ENCODE results near the gene DDX54. TPM values are rescaled to one million over a fixed set of nuclear protein-coding genes. Genes with fewer than 3 reads are reported as not detected.

DDX54 gene
- total RNA-seq, 3 donors from 2014 or later = 213 to 236 (median 232) TPM

GRCh38 chr12:113137861-113138783, 47.2 kb downstream of the DDX54 start:
- Mint-ChIP-seq H3K9me3 (no peaks in the 10 kb centered on the region), H3K27me3 (ENCODE audit: low read depth) (peaks cover 8% of the 10 kb centered on the region), H3K4me1 (ENCODE audit: low read depth) (peaks cover 18% of the 10 kb centered on the region), H3K4me3 (no peak overlapping the region), H3K36me3 (ENCODE audit: insufficient read depth) (no peaks in the 10 kb centered on the region)
- ATAC-seq = no peak
- DNase-seq = no peak

- no peak for ATAC-seq
Observed at GRCh38 chr12:113136990-113137511, 48.2 kb downstream of the DDX54 start.

GRCh38 chr12:113136128-113136989, 48.9 kb downstream of the DDX54 start:
- peak; percentile 58 for DNase-seq
- peak; percentile 47 to 59 for ATAC-seq
- H3K27me3 Mint-ChIP-seq (ENCODE audit: low read depth) = peaks cover 8% of the 10 kb centered on the region
- H3K4me3 Mint-ChIP-seq = peak overlapping the region; percentile 78
- H3K9me3 Mint-ChIP-seq = no peaks in the 10 kb centered on the region
- H3K36me3 Mint-ChIP-seq (ENCODE audit: insufficient read depth) = no peaks in the 10 kb centered on the region
- H3K4me1 Mint-ChIP-seq (ENCODE audit: low read depth) = peaks cover 15% of the 10 kb centered on the region

More at GRCh38 chr12:113136990-113137511, 48.2 kb downstream of the DDX54 start:
- Mint-ChIP-seq H3K9me3 (no peaks in the 10 kb centered on the region), H3K27me3 (ENCODE audit: low read depth) (peaks cover 8% of the 10 kb centered on the region), H3K4me1 (ENCODE audit: low read depth) (peaks cover 16% of the 10 kb centered on the region), H3K4me3 (peak overlapping the region; percentile 24), H3K36me3 (ENCODE audit: insufficient read depth) (no peaks in the 10 kb centered on the region)
- DNase-seq = no peak

GRCh38 chr12:113135178-113136127, 49.8 kb downstream of the DDX54 start, which contains the start of gene RASAL1:
TSS of gene RASAL1 (minus strand) at chr12:113135761. CDS start at chr12:113135462, 299 bp downstream.
- Mint-ChIP-seq H3K27me3 (ENCODE audit: low read depth) (peaks cover 8% of the 10 kb centered on the region), H3K9me3 (no peaks in the 10 kb centered on the region), H3K36me3 (ENCODE audit: insufficient read depth) (no peaks in the 10 kb centered on the region), H3K4me3 (peak within 1 kb of the TSS; percentile 78), H3K4me1 (ENCODE audit: low read depth) (peaks cover 15% of the 10 kb centered on the region)
- peak; percentile 73 for DNase-seq
- ATAC-seq = peak; percentile 89 to 95

GRCh38 chr12:113134521-113134951, 50.7 kb downstream of the DDX54 start:
- Mint-ChIP-seq H3K36me3 (ENCODE audit: insufficient read depth) (no peaks in the 10 kb centered on the region), H3K4me1 (ENCODE audit: low read depth) (peaks cover 17% of the 10 kb centered on the region), H3K9me3 (no peaks in the 10 kb centered on the region)

GRCh38 chr12:113134071-113134470, 51.2 kb downstream of the DDX54 start:
- no peak for DNase-seq
- no peaks in the 10 kb centered on the region for H3K9me3 Mint-ChIP-seq
- peaks cover 8% of the 10 kb centered on the region for H3K27me3 Mint-ChIP-seq (ENCODE audit: low read depth)
- H3K4me1 Mint-ChIP-seq (ENCODE audit: low read depth) = peaks cover 22% of the 10 kb centered on the region
- H3K36me3 Mint-ChIP-seq (ENCODE audit: insufficient read depth) = no peaks in the 10 kb centered on the region
- no peak overlapping the region for H3K4me3 Mint-ChIP-seq
- ATAC-seq = no peak

More at GRCh38 chr12:113134521-113134951, 50.7 kb downstream of the DDX54 start:
- DNase-seq (no peak), ATAC-seq (no peak)
- Mint-ChIP-seq H3K4me3 (peak overlapping the region; percentile 45), H3K27me3 (ENCODE audit: low read depth) (peaks cover 8% of the 10 kb centered on the region)

GRCh38 chr12:113133666-113134065, 51.6 kb downstream of the DDX54 start:
- Mint-ChIP-seq H3K4me1 (ENCODE audit: low read depth) (peaks cover 22% of the 10 kb centered on the region), H3K27me3 (ENCODE audit: low read depth) (peaks cover 8% of the 10 kb centered on the region), H3K4me3 (no peak overlapping the region), H3K36me3 (ENCODE audit: insufficient read depth) (no peaks in the 10 kb centered on the region), H3K9me3 (no peaks in the 10 kb centered on the region)
- no peak for ATAC-seq
- no peak for DNase-seq

GRCh38 chr12:113133036-113133435, 52.2 kb downstream of the DDX54 start:
- ATAC-seq (no peak), DNase-seq (no peak)
- Mint-ChIP-seq H3K36me3 (ENCODE audit: insufficient read depth) (no peaks in the 10 kb centered on the region), H3K9me3 (no peaks in the 10 kb centered on the region), H3K27me3 (ENCODE audit: low read depth) (peaks cover 8% of the 10 kb centered on the region), H3K4me1 (ENCODE audit: low read depth) (peaks cover 22% of the 10 kb centered on the region), H3K4me3 (no peak overlapping the region)

- Mint-ChIP-seq H3K36me3 (ENCODE audit: insufficient read depth) (no peaks in the 10 kb centered on the region), H3K4me3 (no peak overlapping the region), H3K4me1 (ENCODE audit: low read depth) (peaks cover 19% of the 10 kb centered on the region), H3K9me3 (no peaks in the 10 kb centered on the region), H3K27me3 (ENCODE audit: low read depth) (peaks cover 3% of the 10 kb centered on the region)
- ATAC-seq = no peak
- DNase-seq = no peak
Observed at GRCh38 chr12:113131556-113131955, 53.7 kb downstream of the DDX54 start.

GRCh38 chr12:113130457-113131135, 54.7 kb downstream of the DDX54 start:
- no peak overlapping the region for H3K4me3 Mint-ChIP-seq
- H3K9me3 Mint-ChIP-seq = no peaks in the 10 kb centered on the region
- peaks cover 2% of the 10 kb centered on the region for H3K27me3 Mint-ChIP-seq (ENCODE audit: low read depth)
- ATAC-seq (no peak), DNase-seq (no peak)
- H3K36me3 Mint-ChIP-seq (ENCODE audit: insufficient read depth) = no peaks in the 10 kb centered on the region
- peaks cover 10% of the 10 kb centered on the region for H3K4me1 Mint-ChIP-seq (ENCODE audit: low read depth)

- DNase-seq (no peak), ATAC-seq (no peak)
- Mint-ChIP-seq H3K4me3 (no peak overlapping the region), H3K27me3 (ENCODE audit: low read depth) (no peaks in the 10 kb centered on the region), H3K36me3 (ENCODE audit: insufficient read depth) (no peaks in the 10 kb centered on the region), H3K4me1 (ENCODE audit: low read depth) (peaks cover 10% of the 10 kb centered on the region), H3K9me3 (no peaks in the 10 kb centered on the region)
Observed at GRCh38 chr12:113129664-113130456, 55.4 kb downstream of the DDX54 start.
